HAP-1 (cell line): Measurements from ENCODE around the gene CDRT4.

ENCODE experiments used
- DNase-seq, 2 experiments: peaks; one replicate each; pipeline ENCODE4 v3.0.0-alpha.2; 2016 to 2020; ENCODE audit warnings: low spot score in 2 of 2
- H3K27me3 ChIP-seq: fragments of 250-450 bp; sonication (Bioruptor Pico); 2 replicates; pipeline ENCODE4 v1.5.1; 2020; ENCODE audit warnings: low read depth, mild to moderate bottlenecking, moderate library complexity
- H3K36me3 ChIP-seq: fragments of 250-450 bp; sonication (Bioruptor Pico); replicated peaks from 2 replicates; pipeline ENCODE4 v1.5.1; 2020; ENCODE audit warnings: mild to moderate bottlenecking
- H3K4me1 ChIP-seq: fragments of 250-450 bp; sonication (Bioruptor Pico); 2 replicates; pipeline ENCODE4 v1.5.1; 2020; ENCODE audit warnings: mild to moderate bottlenecking
- H3K4me3 ChIP-seq: fragments of 250-450 bp; sonication (Bioruptor Pico); 2 replicates; pipeline ENCODE4 v1.5.1; 2020; ENCODE audit warnings: mild to moderate bottlenecking, moderate library complexity
- H3K9me3 ChIP-seq: fragments of 250-450 bp; sonication (Bioruptor Pico); 2 replicates; pipeline ENCODE4 v1.5.1; 2020; ENCODE audit warnings: mild to moderate bottlenecking, moderate library complexity
- in situ Hi-C: fragments of 300-500 bp; cut with MboI; formaldehyde crosslinking; loops from 3 replicates; pipeline ENCODE4 v1.14.3; 2020; ENCODE audit warnings: low sequenced_read_pairs, inconsistent platforms, mixed read lengths

CDRT4 gene

DNA sequence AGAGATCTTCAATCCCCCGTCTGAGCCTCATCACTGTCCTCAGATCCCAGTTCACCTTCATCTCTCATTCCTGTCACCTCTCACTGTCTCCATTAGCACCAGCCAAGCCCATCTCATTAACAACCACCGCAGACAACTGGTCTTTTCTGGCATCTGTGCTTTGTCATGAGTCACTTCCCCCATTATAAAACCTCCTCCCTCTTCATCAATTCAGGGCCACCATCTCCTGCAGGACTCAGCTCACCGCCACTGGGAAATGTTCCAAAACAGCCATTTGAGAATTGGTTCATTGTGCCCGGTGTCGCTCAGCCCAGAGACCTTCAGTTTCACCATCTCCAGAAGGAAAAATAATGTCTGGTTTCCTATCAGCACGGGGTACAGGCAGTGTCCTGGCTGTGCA lies 69.1 kb downstream of the CDRT4 start:
- no peak for DNase-seq
- no peaks in the 10 kb centered on the region for H3K27me3 ChIP-seq
- H3K9me3 ChIP-seq = no peaks in the 10 kb centered on the region
- in situ Hi-C loops = no loop called here
- H3K36me3 ChIP-seq = no peaks in the 10 kb centered on the region
- no peaks in the 10 kb centered on the region for H3K4me1 ChIP-seq
- no peak overlapping the region for H3K4me3 ChIP-seq

- H3K4me3 ChIP-seq = no peak overlapping the region
- in situ Hi-C loops = no loop called here
- no peaks in the 10 kb centered on the region for H3K4me1 ChIP-seq
- DNase-seq = no peak
- no peaks in the 10 kb centered on the region for H3K36me3 ChIP-seq
- no peaks in the 10 kb centered on the region for H3K9me3 ChIP-seq
- no peaks in the 10 kb centered on the region for H3K27me3 ChIP-seq
These were observed 69.8 kb downstream of the CDRT4 start for GRCh38 chr17:15397620-15398019.

- in situ Hi-C loops = no loop called here
- no peaks in the 10 kb centered on the region for H3K9me3 ChIP-seq
- no peak overlapping the region for H3K4me3 ChIP-seq
- H3K4me1 ChIP-seq = no peaks in the 10 kb centered on the region
- H3K27me3 ChIP-seq = no peaks in the 10 kb centered on the region
- DNase-seq = no peak
- no peaks in the 10 kb centered on the region for H3K36me3 ChIP-seq
These were observed 72.3 kb downstream of the CDRT4 start for GRCh38 chr17:15395091-15395490.

- Histone ChIP-seq H3K27me3 (no peaks in the 10 kb centered on the region), H3K9me3 (no peaks in the 10 kb centered on the region), H3K4me1 (no peaks in the 10 kb centered on the region), H3K36me3 (no peaks in the 10 kb centered on the region), H3K4me3 (no peak overlapping the region)
- in situ Hi-C loops = no loop called here
- no peak for DNase-seq
These were observed 74.0 kb downstream of the CDRT4 start for GRCh38 chr17:15393414-15393813.

DNA sequence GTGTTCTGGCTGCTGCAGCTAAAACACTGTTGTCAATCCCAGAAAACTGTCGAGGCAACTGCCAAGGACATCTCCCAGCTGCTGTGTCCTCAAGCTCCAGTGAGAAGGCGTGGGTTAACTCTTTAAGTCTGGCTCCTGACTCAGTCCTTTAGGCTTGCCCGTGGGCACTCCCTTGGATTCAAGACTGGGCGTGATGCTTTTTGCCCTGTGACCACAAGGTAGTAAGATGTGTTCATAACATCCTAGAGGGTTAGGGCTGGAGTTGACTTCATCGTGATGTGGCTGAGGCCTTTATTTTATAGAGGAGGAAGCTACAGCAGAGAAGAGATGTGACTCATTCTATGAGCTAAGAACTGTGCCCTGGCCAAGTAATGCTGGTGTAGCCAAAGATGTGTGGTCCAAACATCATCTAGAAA lies 75.1 kb downstream of the CDRT4 start:
- Histone ChIP-seq H3K27me3 (no peaks in the 10 kb centered on the region), H3K36me3 (no peaks in the 10 kb centered on the region)
- in situ Hi-C loops = no loop called here

DNA sequence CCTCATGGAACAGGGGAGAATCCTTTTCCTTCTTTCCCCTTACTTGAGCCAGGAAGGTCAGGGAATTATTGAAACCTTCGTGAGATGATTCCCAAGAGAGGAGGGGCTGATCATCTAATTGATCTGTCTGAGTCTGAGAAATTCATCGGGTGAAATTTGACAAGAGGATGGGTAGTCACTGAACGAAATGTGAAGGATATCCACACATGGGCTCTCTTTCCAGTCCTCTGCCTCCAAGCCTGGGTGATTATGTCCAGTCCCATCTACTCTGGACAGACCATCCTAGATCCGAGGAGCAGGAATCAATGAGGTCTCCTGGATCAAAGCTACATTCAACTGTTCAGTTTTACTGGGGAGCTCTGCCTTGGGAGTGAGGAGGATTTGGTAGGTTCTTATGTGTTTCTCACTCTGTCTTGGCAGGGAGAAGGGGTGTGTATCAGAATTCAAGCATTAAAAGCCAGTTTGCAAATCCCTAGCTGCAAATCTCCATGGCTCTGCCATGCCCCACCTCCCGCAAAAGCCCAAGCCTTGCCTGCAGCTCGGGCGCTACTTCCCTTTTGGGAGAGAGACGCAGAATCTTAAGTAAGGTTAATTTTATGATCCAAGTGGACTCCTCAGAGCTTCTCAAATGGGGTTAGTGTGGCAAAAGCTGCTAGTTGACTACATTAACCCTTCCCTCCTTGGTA lies 78.9 kb downstream of the CDRT4 start:
- Histone ChIP-seq H3K36me3 (no peaks in the 10 kb centered on the region), H3K9me3 (0 out of 2 replicates have a peak, but pooled peaks cover 3% of the 10 kb centered on the region), H3K4me1 (no peaks in the 10 kb centered on the region), H3K27me3 (peaks cover 4% of the 10 kb centered on the region; the same call in 1 of the 2 replicates), H3K4me3 (no peak overlapping the region)
- no peak for DNase-seq
- in situ Hi-C loops = no loop called here

More for the DNA sequence above, 75.1 kb downstream of the CDRT4 start:
- DNase-seq = no peak
- Histone ChIP-seq H3K4me1 (no peaks in the 10 kb centered on the region), H3K9me3 (0 out of 2 replicates have a peak, but pooled peaks cover under 1% of the 10 kb centered on the region), H3K4me3 (no peak overlapping the region)

GRCh38 chr17:15386083-15386482 lies 81.3 kb downstream of the CDRT4 start:
- no peak overlapping the region for H3K4me3 ChIP-seq
- H3K9me3 ChIP-seq = 0 out of 2 replicates have a peak, but pooled peaks cover 3% of the 10 kb centered on the region
- peaks cover 4% of the 10 kb centered on the region; the same call in 1 of the 2 replicates for H3K27me3 ChIP-seq
- no peaks in the 10 kb centered on the region for H3K36me3 ChIP-seq
- DNase-seq = no peak
- in situ Hi-C loops = no loop called here
- H3K4me1 ChIP-seq = no peaks in the 10 kb centered on the region
